Measurements from ENCODE around the gene PTPN12.

Gene PTPN12

DNA sequence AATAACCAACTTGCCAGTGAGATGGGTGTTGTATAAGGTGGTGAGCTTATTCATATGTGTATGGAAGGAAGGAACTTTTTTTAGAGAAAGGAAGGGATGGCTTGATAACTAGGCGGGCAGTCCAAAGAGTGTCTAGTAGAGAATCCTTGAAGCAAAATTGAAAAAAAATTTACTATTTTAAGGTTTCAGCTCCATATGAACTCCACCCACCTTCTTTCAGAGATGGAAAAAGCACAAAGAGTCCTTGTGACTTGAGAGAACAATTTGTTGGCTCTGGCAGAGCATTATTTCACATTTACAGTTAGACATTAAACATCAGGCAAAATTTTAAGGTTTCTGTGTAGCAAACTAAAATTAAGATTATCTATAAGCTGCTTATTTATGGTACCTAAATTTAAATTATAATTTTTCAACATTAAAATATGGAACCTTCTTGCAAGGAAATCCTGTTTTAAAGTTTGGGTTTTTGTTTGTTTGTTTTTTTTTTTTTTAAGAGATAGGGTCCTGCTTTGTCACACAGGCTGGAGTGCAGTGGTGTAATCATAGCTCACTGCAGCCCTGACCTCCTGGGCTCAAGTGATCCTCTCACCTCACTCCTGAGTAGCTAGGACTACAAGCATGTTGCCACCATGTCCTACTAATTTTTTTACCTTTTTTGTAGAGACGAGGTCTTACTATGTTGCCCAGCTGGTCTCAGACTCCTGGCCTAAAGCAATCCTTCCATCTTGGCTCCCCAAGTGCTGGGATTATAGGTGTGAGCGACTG lies 12.2 kb downstream of the PTPN12 start:
- Mint-ChIP-seq H3K36me3 (ENCODE audit: low read depth) (no peaks in the 10 kb centered on the region), H3K4me1 (peaks cover 24% of the 10 kb centered on the region), H3K27ac (no peak overlapping the region), H3K9me3 (no peaks in the 10 kb centered on the region), H3K4me3 (no peak overlapping the region), H3K27me3 (no peaks in the 10 kb centered on the region)
- ATAC-seq (no peak), DNase-seq (no peak)

- DNase-seq (no peak), ATAC-seq (no peak)
- H3K4me3 Mint-ChIP-seq: no peak overlapping the region
- H3K27ac Mint-ChIP-seq: no peak overlapping the region
- peaks cover 29% of the 10 kb centered on the region for H3K4me1 Mint-ChIP-seq
- no peaks in the 10 kb centered on the region for H3K36me3 Mint-ChIP-seq (ENCODE audit: low read depth)
- no peaks in the 10 kb centered on the region for H3K9me3 Mint-ChIP-seq
- no peaks in the 10 kb centered on the region for H3K27me3 Mint-ChIP-seq
These were observed 13.5 kb downstream of the PTPN12 start for GRCh38 chr7:77550586-77550985.

DNA sequence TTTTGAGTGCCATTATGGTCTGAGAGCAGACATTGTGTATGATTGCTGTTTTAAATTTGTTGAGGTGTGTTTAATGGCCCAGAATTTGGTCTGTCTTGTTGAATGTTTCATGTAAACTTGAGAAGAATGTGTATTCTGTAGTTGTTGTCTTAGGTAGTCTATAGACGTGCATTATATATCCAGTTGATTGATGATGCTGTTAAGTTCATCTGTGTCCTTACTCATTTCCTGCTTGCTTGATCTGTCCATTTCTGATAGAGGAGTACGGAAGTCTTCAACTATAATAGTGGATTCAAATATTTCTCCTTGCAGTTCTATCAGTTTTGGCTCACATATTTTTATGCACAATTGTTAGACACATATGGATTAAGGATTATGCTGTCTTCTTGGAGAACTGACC lies 16.0 kb downstream of the PTPN12 start:
- Mint-ChIP-seq H3K27ac (no peak overlapping the region), H3K4me1 (peaks cover 24% of the 10 kb centered on the region)
- no peak for ATAC-seq

GRCh38 chr7:77558284-77558967 lies 21.3 kb downstream of the PTPN12 start:
- H3K27me3 Mint-ChIP-seq: no peaks in the 10 kb centered on the region
- ATAC-seq: no peak
- no peak overlapping the region for H3K4me3 Mint-ChIP-seq
- H3K4me1 Mint-ChIP-seq: peaks cover 14% of the 10 kb centered on the region
- no peaks in the 10 kb centered on the region for H3K9me3 Mint-ChIP-seq
- H3K36me3 Mint-ChIP-seq (ENCODE audit: low read depth): no peaks in the 10 kb centered on the region
- no peak for DNase-seq
- H3K27ac Mint-ChIP-seq: no peak overlapping the region

More for the DNA sequence above, 16.0 kb downstream of the PTPN12 start:
- Mint-ChIP-seq H3K9me3 (no peaks in the 10 kb centered on the region), H3K27me3 (no peaks in the 10 kb centered on the region), H3K36me3 (ENCODE audit: low read depth) (no peaks in the 10 kb centered on the region), H3K4me3 (no peak overlapping the region)
- DNase-seq: no peak

DNA sequence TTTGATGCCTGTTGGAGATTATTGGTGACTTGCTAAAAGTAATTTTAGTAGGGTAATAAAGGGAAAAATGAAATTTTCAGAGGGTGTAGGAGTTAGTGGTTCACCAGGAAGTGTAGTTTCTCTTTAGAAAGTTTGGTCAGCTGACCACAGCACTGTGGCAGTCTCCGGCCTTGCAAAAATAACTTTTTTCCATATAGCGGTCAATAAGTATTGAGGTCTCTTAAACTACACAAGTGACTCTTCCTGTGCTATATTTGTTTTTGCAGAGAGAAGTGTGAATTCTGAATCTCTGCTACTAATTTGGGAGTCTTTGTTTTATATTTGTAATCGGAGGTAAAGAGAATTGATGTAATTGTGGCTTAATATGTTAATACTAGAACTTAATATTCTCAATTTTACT lies 24.3 kb downstream of the PTPN12 start:
- Mint-ChIP-seq H3K4me3 (no peak overlapping the region), H3K27ac (peak overlapping the region; percentile 2), H3K9me3 (no peaks in the 10 kb centered on the region), H3K36me3 (ENCODE audit: low read depth) (no peaks in the 10 kb centered on the region), H3K27me3 (no peaks in the 10 kb centered on the region), H3K4me1 (peaks cover 12% of the 10 kb centered on the region)
- DNase-seq: no peak
- ATAC-seq: no peak

DNA sequence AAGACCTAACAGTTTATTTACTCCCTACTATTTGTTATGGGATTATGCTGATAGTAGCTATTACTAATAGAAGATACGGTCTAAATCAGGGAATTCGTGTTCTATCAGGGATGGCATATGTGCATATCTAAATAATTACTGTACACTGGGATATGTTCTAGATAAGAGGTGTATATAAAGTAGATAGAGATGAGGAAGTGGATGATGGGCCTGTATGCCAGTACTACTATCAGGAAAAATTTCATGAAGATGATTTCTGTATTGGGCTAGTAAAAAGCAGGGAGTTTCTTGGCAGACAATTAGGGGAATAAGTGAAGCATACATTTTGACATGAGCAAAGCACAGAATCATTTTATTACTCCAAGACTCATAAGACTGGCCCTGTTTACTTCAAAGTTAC lies 26.2 kb downstream of the PTPN12 start:
- Mint-ChIP-seq H3K9me3 (no peaks in the 10 kb centered on the region), H3K27me3 (no peaks in the 10 kb centered on the region), H3K36me3 (ENCODE audit: low read depth) (no peaks in the 10 kb centered on the region), H3K27ac (no peak overlapping the region), H3K4me3 (no peak overlapping the region), H3K4me1 (peaks cover 12% of the 10 kb centered on the region)
- no peak for DNase-seq
- no peak for ATAC-seq

GRCh38 chr7:77565917-77566316 lies 28.8 kb downstream of the PTPN12 start:
- DNase-seq (no peak), ATAC-seq (peak; percentile 65)
- H3K4me1 Mint-ChIP-seq: peaks cover 18% of the 10 kb centered on the region
- no peaks in the 10 kb centered on the region for H3K9me3 Mint-ChIP-seq
- no peaks in the 10 kb centered on the region for H3K36me3 Mint-ChIP-seq (ENCODE audit: low read depth)
- no peaks in the 10 kb centered on the region for H3K27me3 Mint-ChIP-seq
- H3K27ac Mint-ChIP-seq: no peak overlapping the region
- H3K4me3 Mint-ChIP-seq: no peak overlapping the region

- Mint-ChIP-seq H3K4me1 (peaks cover 13% of the 10 kb centered on the region), H3K27ac (no peak overlapping the region), H3K36me3 (ENCODE audit: low read depth) (no peaks in the 10 kb centered on the region), H3K27me3 (no peaks in the 10 kb centered on the region), H3K9me3 (no peaks in the 10 kb centered on the region), H3K4me3 (no peak overlapping the region)
- no peak for DNase-seq
- no peak for ATAC-seq
These were observed 29.3 kb downstream of the PTPN12 start for GRCh38 chr7:77566421-77566820.

- H3K27me3 Mint-ChIP-seq: no peaks in the 10 kb centered on the region
- H3K36me3 Mint-ChIP-seq (ENCODE audit: low read depth): no peaks in the 10 kb centered on the region
- no peak overlapping the region for H3K4me3 Mint-ChIP-seq
- no peak overlapping the region for H3K27ac Mint-ChIP-seq
- no peaks in the 10 kb centered on the region for H3K9me3 Mint-ChIP-seq
- H3K4me1 Mint-ChIP-seq: peaks cover 13% of the 10 kb centered on the region
- no peak for ATAC-seq
- DNase-seq: no peak
These were observed 32.6 kb downstream of the PTPN12 start for GRCh38 chr7:77569514-77570232.

- ATAC-seq (peak; percentile 46), DNase-seq (no peak)
- Mint-ChIP-seq H3K36me3 (ENCODE audit: low read depth) (no peaks in the 10 kb centered on the region), H3K4me1 (peaks cover 8% of the 10 kb centered on the region), H3K9me3 (no peaks in the 10 kb centered on the region), H3K4me3 (no peak overlapping the region), H3K27me3 (no peaks in the 10 kb centered on the region), H3K27ac (no peak overlapping the region)
These were observed 33.4 kb downstream of the PTPN12 start for GRCh38 chr7:77570330-77571011.

DNA sequence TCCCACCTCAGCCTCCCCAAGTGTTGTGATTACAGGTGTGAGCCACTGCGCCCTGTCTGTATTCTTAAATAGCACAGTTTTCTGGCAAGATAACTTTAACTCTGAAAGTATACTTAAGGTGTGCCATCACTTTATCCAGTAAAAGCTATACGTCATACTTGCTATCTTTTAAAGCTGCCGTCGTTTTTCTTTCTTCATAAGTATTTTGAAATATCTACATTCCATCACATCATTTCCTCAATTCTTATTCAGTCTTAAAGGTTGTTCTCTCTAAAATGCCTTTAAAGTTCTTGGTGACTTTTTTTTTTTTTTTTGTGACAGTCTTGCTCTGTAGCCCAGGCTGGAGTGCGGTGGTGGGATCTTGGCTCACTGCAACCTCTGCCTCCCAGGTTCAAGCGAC lies 34.7 kb downstream of the PTPN12 start:
- no peaks in the 10 kb centered on the region for H3K27me3 Mint-ChIP-seq
- DNase-seq (no peak), ATAC-seq (no peak)
- no peaks in the 10 kb centered on the region for H3K9me3 Mint-ChIP-seq
- no peaks in the 10 kb centered on the region for H3K36me3 Mint-ChIP-seq (ENCODE audit: low read depth)
- H3K4me1 Mint-ChIP-seq: peaks cover 8% of the 10 kb centered on the region
- no peak overlapping the region for H3K4me3 Mint-ChIP-seq
- H3K27ac Mint-ChIP-seq: no peak overlapping the region

DNA sequence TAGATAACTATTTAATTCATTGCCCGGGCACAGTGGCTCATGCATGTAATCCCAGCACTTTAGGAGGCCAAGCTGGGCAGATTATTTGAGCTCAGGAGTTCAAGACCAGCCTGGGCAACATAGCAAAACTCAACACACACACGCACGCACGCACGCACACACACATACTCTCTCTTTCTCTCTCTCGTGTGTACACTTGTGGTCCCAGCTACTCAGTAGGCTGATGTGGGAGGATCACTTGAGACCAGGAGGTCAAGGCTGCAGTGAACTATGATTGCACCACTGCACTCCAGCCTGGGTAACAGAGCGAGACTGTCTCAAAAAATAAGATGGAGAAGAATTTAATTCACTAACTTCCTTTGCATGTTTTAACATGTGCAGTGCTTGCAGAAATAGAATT lies 38.1 kb downstream of the PTPN12 start:
- Mint-ChIP-seq H3K9me3 (no peaks in the 10 kb centered on the region), H3K27ac (no peak overlapping the region), H3K4me3 (no peak overlapping the region), H3K4me1 (peaks cover 3% of the 10 kb centered on the region), H3K36me3 (ENCODE audit: low read depth) (peaks cover 2% of the 10 kb centered on the region), H3K27me3 (no peaks in the 10 kb centered on the region)
- ATAC-seq: no peak
- DNase-seq: no peak

GRCh38 chr7:77576856-77577255 lies 39.8 kb downstream of the PTPN12 start:
- Mint-ChIP-seq H3K4me3 (no peak overlapping the region), H3K36me3 (ENCODE audit: low read depth) (peaks cover 5% of the 10 kb centered on the region), H3K27ac (no peak overlapping the region), H3K4me1 (no peaks in the 10 kb centered on the region), H3K27me3 (no peaks in the 10 kb centered on the region), H3K9me3 (no peaks in the 10 kb centered on the region)
- DNase-seq (no peak), ATAC-seq (no peak)

DNA sequence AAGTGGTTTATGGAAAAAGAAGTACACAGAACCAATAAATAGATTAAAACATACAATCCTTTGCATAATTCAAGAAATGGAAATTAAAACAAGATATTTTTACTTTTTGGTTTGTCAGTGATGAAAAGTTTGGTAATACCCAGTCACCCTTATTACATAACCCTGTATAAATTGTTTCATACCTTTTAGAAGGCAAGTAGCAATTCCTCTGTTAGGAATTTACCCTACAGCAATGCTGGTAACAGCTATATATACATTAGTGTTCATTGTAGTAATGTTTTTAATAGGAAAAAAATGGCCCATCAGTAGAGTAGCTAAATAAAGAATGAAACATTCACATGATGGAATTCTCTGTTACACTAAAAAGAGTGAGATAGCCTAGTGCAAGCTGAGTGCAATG lies 42.7 kb downstream of the PTPN12 start:
- H3K9me3 Mint-ChIP-seq: no peaks in the 10 kb centered on the region
- ATAC-seq: no peak
- H3K4me3 Mint-ChIP-seq: no peak overlapping the region
- DNase-seq: no peak
- H3K4me1 Mint-ChIP-seq: no peaks in the 10 kb centered on the region
- no peaks in the 10 kb centered on the region for H3K27me3 Mint-ChIP-seq
- H3K27ac Mint-ChIP-seq: no peak overlapping the region
- peaks cover 5% of the 10 kb centered on the region for H3K36me3 Mint-ChIP-seq (ENCODE audit: low read depth)
